Loucy (cell line): ENCODE data around the gene ZNF41.

Experiments
- H2AFZ ChIP-seq: fragments of 200-600 bp; sonication (generic); 2 replicates; pipeline ENCODE4 v1.6.0; 2016; ENCODE audit warnings: antibody characterized with exemption, mild to moderate bottlenecking, low read length, moderate library complexity
- H3F3A ChIP-seq: fragments of 200-600 bp; 2 replicates; pipeline ENCODE4 v1.6.0; 2016; ENCODE audit warnings: antibody characterized with exemption, low read depth, mild to moderate bottlenecking
- H3K27me3 ChIP-seq: fragments of 200-600 bp; sonication (generic); 2 replicates; pipeline ENCODE4 v1.6.1; 2014; ENCODE audit warnings: low read length, mild to moderate bottlenecking; ENCODE audit not compliant: insufficient read depth, poor library complexity, severe bottlenecking
- H3K36me3 ChIP-seq: fragments of 200-600 bp; sonication (generic); 2 replicates; pipeline ENCODE4 v1.6.1; 2016; ENCODE audit warnings: low read length; ENCODE audit not compliant: insufficient read depth
- H3K4me1 ChIP-seq: fragments of 200-600 bp; sonication (generic); 2 replicates; pipeline ENCODE4 v1.5.1; 2014; ENCODE audit warnings: low read length, mild to moderate bottlenecking; ENCODE audit not compliant: insufficient read depth, poor library complexity, severe bottlenecking
- H3K4me2 ChIP-seq: fragments of 200-600 bp; sonication (generic); 2 replicates; pipeline ENCODE4 v1.6.0; 2014; ENCODE audit warnings: antibody characterized with exemption, low read length, low read depth, mild to moderate bottlenecking; ENCODE audit not compliant: poor library complexity, severe bottlenecking
- H3K4me3 ChIP-seq: fragments of 200-600 bp; sonication (generic); 2 replicates; pipeline ENCODE4 v1.5.1; 2014; ENCODE audit warnings: low read length, mild to moderate bottlenecking, mixed read lengths; ENCODE audit not compliant: poor library complexity, severe bottlenecking
- H3K79me2 ChIP-seq: fragments of 200-600 bp; sonication (generic); 2 replicates; pipeline ENCODE4 v1.6.1; 2014; ENCODE audit warnings: low read length; ENCODE audit not compliant: insufficient read depth
- H3K9ac ChIP-seq: fragments of 200-600 bp; sonication (generic); 2 replicates; pipeline ENCODE4 v1.6.0; 2014; ENCODE audit warnings: mild to moderate bottlenecking, low read depth, low read length, moderate library complexity; ENCODE audit not compliant: poor library complexity, severe bottlenecking
- H3K9me2 ChIP-seq: fragments of 200-600 bp; sonication (generic); replicated peaks from 2 replicates; pipeline ENCODE4 v1.6.1; 2016; ENCODE audit warnings: low read depth, low read length, mixed read lengths
- H3K9me3 ChIP-seq: fragments of 200-600 bp; sonication (generic); 2 replicates; pipeline ENCODE4 v1.6.1; 2014; ENCODE audit warnings: mild to moderate bottlenecking, antibody characterized with exemption, low read length, low read depth; ENCODE audit not compliant: insufficient read depth
- H4K20me1 ChIP-seq: fragments of 200-600 bp; sonication (generic); 2 replicates; pipeline ENCODE4 v1.6.0; 2014; ENCODE audit warnings: antibody characterized with exemption, low read length, mild to moderate bottlenecking; ENCODE audit not compliant: insufficient read depth, poor library complexity, severe bottlenecking
- CTCF ChIP-seq: fragments of 200-600 bp; sonication (generic); conservative IDR thresholded peaks from 2 replicates; pipeline ENCODE4 v1.5.1; 2014; ENCODE audit warnings: mild to moderate bottlenecking, antibody characterized with exemption, low read length
- EZH2phosphoT487 ChIP-seq: fragments of 200-600 bp; IDR thresholded peaks from 2 replicates; pipeline ENCODE4 v1.6.1; 2018; ENCODE audit warnings: antibody characterized with exemption, mild to moderate bottlenecking, moderate library complexity, borderline replicate concordance

ZNF41 gene

DNA sequence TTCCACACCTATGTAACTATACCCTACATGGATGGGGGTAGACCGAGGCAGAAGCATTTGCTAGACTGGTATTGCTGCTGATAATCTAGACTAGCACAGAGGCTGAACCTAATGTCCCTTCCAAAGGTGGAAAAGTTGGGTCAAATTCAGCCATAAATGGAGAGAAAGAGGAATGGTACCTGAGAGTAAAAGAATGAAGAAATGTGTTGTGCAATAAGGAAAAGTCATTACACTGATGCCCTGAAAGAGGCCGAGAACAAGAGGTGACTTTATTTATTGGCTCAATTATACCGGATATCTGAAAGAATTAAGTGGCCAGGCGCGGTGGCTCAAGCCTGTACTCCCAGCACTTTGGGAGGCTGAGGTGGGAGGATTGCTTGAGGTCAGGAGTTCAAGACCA lies 52.1 kb downstream of the ZNF41 start:
- TF ChIP-seq EZH2phosphoT487, result no peak
- no peak for TF ChIP-seq CTCF
- Histone ChIP-seq H3K9me3 (no peaks in the 10 kb centered on the region), H3K79me2 (no peaks in the 10 kb centered on the region), H3K9me2 (no peaks in the 10 kb centered on the region), H2AFZ (no peak overlapping the region), H3K36me3 (no peaks in the 10 kb centered on the region), H3K9ac (no peak overlapping the region), H3F3A (no peaks in the 10 kb centered on the region), H3K4me1 (no peaks in the 10 kb centered on the region), H4K20me1 (no peaks in the 10 kb centered on the region), H3K27me3 (no peaks in the 10 kb centered on the region), H3K4me2 (no peak overlapping the region), H3K4me3 (no peak overlapping the region)

GRCh38 chrX:47422444-47422843 lies 60.6 kb downstream of the ZNF41 start:
- Histone ChIP-seq H3K9me3 (no peaks in the 10 kb centered on the region), H3F3A (no peaks in the 10 kb centered on the region), H2AFZ (no peak overlapping the region), H3K9ac (no peak overlapping the region), H4K20me1 (no peaks in the 10 kb centered on the region), H3K4me1 (no peaks in the 10 kb centered on the region), H3K4me3 (no peak overlapping the region), H3K4me2 (no peak overlapping the region), H3K79me2 (no peaks in the 10 kb centered on the region), H3K9me2 (no peaks in the 10 kb centered on the region), H3K36me3 (no peaks in the 10 kb centered on the region), H3K27me3 (no peaks in the 10 kb centered on the region)
- TF ChIP-seq CTCF (no peak), EZH2phosphoT487 (no peak)

- Histone ChIP-seq H3K4me3 (no peak overlapping the region), H3K36me3 (no peaks in the 10 kb centered on the region), H3K9ac (no peak overlapping the region), H3K4me1 (no peaks in the 10 kb centered on the region), H2AFZ (no peak overlapping the region), H3K4me2 (no peak overlapping the region), H3K9me3 (no peaks in the 10 kb centered on the region), H3K9me2 (no peaks in the 10 kb centered on the region), H3F3A (no peaks in the 10 kb centered on the region), H3K27me3 (no peaks in the 10 kb centered on the region), H4K20me1 (no peaks in the 10 kb centered on the region), H3K79me2 (no peaks in the 10 kb centered on the region)
- no peak for TF ChIP-seq CTCF
Observed at GRCh38 chrX:47420962-47421361, 62.1 kb downstream of the ZNF41 start.
